Astrocyte of the spinal cord (primary cell): ENCODE data around the gene BOD1L1.
"Not testable (repeated sequence)": the region's sequence is repeated elsewhere in the genome, so short reads cannot be mapped to it uniquely, and the experiment has no call there.

Experiments used
- DNase-seq: peaks from one replicate; pipeline ENCODE4 v3.0.0; 2011; ENCODE audit warnings: low read depth, low spot score
- H3K4me3 ChIP-seq: 2 replicates; pipeline ENCODE4 v1.5.1; 2011; ENCODE audit warnings: low read depth, mild to moderate bottlenecking, low read length, moderate library complexity
- in situ Hi-C: cut with HindIII; loops from 2 replicates; pipeline ENCODE4 v1.10.0; 2017; ENCODE audit warnings: low sequenced_read_pairs
- TF ChIP-seq, protein P1 (sequence below): IDR thresholded peaks from 2 replicates; pipeline ENCODE4 v1.5.1; 2012; ENCODE audit warnings: low read depth, mild to moderate bottlenecking, low read length, inconsistent platforms

Gene BOD1L1

DNA sequence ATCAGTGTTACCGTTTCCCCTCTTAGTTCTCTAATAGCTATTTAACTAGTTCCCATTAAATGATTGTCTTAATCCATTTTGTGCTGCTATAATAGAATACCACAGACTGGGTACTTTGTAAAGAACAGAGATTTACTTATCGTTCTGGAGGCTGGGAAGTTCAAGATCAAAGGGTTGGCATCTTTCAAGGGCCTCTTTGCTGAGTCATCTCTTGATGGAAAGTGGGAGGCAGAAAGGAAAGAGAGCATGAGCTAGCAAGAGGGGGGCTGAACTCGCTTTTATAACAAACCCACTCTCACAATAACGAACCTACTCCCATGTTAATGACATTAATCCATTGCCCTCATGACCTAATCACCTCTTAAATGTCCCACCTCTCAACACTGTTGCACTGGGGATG, 65.9 kb downstream of the BOD1L1 start:
- in situ Hi-C loops, result no loop called here
- H3K4me3 ChIP-seq, result no peak overlapping the region
- no peak for DNase-seq
- TF ChIP-seq, protein P1, sequence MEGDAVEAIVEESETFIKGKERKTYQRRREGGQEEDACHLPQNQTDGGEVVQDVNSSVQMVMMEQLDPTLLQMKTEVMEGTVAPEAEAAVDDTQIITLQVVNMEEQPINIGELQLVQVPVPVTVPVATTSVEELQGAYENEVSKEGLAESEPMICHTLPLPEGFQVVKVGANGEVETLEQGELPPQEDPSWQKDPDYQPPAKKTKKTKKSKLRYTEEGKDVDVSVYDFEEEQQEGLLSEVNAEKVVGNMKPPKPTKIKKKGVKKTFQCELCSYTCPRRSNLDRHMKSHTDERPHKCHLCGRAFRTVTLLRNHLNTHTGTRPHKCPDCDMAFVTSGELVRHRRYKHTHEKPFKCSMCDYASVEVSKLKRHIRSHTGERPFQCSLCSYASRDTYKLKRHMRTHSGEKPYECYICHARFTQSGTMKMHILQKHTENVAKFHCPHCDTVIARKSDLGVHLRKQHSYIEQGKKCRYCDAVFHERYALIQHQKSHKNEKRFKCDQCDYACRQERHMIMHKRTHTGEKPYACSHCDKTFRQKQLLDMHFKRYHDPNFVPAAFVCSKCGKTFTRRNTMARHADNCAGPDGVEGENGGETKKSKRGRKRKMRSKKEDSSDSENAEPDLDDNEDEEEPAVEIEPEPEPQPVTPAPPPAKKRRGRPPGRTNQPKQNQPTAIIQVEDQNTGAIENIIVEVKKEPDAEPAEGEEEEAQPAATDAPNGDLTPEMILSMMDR, result no peak

DNA sequence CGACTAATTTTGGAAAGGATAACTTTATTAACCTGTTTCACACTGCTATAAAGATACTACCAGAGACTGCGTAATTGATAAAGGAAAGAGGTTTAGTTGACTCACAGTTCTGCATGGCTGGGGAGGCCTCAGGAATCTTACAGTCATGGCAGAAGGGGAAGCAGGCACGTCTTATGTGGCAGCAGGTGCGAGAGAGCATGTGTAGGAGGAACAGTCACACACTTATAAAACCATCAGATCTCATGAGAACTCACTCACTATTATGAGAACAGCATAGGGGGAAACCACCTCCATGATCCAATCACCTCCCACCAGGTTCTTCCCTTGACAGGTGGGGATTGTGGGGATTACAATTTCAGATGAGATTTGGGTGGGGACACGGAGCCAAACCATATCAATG, 67.4 kb downstream of the BOD1L1 start:
- DNase-seq, in situ Hi-C loops, H3K4me3 ChIP-seq: not testable (repeated sequence)

DNA sequence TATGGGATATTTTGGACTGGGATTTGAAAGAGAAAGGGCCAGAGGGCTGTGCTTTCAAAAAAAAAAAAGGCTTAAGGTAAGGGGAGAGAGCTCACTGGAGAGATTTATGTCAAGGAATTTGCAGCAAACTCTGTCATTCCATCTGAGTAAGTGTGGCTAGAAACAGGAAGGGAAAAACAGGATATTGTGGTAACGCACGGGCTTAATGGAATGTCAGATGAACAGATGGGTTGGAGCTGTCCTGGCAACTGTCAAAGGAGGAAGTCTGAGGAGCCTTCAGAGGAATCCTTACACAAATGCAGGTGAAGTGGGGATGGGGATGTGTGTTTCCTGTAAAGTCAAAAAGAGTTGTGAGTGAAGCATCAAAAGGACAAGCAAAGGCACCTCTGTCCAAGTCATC, 68.1 kb downstream of the BOD1L1 start:
- TF ChIP-seq, protein P1, result no peak
- no peak overlapping the region for H3K4me3 ChIP-seq
- in situ Hi-C loops, result no loop called here
- peak; percentile 64 for DNase-seq

DNA sequence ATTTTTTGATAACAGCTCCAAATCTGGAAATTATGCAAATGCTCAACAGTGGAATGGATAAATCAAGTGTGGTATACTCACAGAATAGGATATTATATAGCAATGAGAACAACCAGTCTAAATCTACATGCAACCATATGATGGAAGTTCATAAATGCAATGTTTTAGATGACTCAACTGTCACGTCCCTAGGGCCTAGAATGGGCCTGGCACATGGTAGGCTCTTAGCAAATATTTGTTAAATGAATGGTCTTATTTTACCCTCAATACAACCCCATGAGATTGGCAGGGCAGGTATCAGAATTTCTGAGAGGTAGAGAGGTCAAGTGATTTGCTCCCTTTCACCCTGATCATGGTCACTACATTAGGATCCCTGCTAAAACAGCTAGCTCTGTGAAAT, 68.6 kb downstream of the BOD1L1 start:
- no peak overlapping the region for H3K4me3 ChIP-seq
- TF ChIP-seq, protein P1, result no peak
- in situ Hi-C loops, result no loop called here
- DNase-seq, result no peak

DNA sequence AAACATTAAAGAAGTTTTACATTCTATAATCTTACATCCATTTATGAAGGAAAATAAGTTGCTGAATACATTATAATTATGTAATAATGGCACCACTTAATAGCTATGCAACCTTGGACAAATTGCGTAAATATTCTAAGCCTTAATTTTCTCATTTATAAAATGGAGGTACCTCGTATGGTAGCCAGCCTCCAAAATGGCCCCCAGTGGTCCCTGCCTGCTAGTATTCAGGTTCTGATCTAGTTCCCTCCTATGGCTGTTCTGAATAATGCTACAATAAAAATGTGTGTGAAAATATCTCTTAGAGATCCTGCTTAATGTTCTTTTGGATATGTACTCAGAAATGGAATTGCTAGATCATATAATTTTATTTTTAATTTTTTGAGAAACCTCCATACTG, 72.2 kb downstream of the BOD1L1 start:
- DNase-seq, result no peak
- TF ChIP-seq, protein P1, result no peak
- H3K4me3 ChIP-seq, result no peak overlapping the region
- in situ Hi-C loops, result no loop called here

DNA sequence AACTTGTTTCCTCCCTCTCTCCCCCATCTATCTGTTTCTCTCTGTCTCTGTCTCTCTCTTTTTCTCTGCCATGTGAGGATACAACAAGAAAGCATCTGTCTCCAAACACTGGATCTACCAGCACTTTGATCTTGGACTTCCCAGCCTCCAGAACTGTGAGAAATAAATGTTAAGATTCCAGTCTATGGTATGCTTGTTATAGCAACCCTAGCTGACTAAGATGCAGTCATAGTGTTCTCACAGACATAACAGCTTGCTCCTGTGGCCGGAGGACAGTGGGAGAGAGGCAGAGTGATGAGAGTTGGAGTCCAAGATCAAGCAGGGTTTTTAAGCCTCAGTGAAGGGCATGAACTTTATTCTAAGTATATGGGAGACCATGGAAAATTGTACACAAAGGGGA, 74.4 kb downstream of the BOD1L1 start:
- H3K4me3 ChIP-seq, result no peak overlapping the region
- in situ Hi-C loops, result no loop called here

DNA sequence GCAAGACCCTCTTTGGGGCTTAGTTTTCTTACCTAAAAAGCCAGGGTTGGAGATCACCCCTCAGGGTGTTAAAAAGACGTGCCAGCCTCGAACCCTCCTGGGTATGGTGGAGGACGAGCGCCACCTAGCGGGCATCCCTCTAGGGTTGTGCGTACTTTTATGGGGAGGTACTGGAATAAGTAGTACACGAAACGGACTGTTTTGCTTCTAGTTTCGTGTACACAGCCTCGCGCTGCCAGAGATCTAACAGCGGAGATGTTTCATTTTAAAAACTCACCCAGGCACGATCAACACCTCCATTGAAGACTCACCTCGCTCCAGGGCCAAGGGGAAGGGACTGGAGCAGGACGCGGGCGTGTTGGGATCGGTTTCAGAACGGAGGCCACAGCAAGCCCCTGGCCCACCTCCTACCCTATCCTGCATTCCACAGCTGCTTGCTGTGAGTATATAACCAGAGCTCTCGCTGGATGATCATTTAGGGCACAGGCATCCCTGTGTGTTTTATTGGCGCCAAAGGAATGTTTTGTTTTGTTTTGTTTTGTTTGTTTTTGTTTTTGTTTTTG, 78.5 kb downstream of the BOD1L1 start:
- peak; percentile 80 for DNase-seq
- peak overlapping the region; percentile 47 for H3K4me3 ChIP-seq
- in situ Hi-C loops, result no loop called here
- TF ChIP-seq, protein P1, result peak; percentile 77

More for the DNA sequence above, 74.4 kb downstream of the BOD1L1 start:
- DNase-seq, result no peak
- TF ChIP-seq, protein P1, result no peak
